Measurements from ENCODE around the gene DCHS2. TPM values are rescaled to one million over a fixed set of nuclear protein-coding genes. Genes with fewer than 3 reads are reported as not detected.

Gene DCHS2
- total RNA-seq, 1 donor from 2014 or later, result 0.32 TPM

- no peak for DNase-seq
- no peak overlapping the region for H3K27ac ChIP-seq
- no peak for TF ChIP-seq CTCF (IDR thresholded peaks at IDR 0.05)
- intact Hi-C loops (cut with DNase I), result no loop called here
- no peaks in the 10 kb centered on the region for H3K4me1 ChIP-seq
- H3K36me3 ChIP-seq, result no peaks in the 10 kb centered on the region
- ATAC-seq, result no peak
- H3K9me3 ChIP-seq, result no peaks in the 10 kb centered on the region
- H3K4me3 ChIP-seq, result no peak overlapping the region
- no peaks in the 10 kb centered on the region for H3K27me3 ChIP-seq
These were observed 198.2 kb downstream of the DCHS2 start for GRCh38 chr4:154293427-154293826.

GRCh38 chr4:154292589-154292988 lies 199.0 kb downstream of the DCHS2 start:
- Histone ChIP-seq H3K27me3 (no peaks in the 10 kb centered on the region), H3K4me1 (no peaks in the 10 kb centered on the region), H3K4me3 (no peak overlapping the region), H3K36me3 (no peaks in the 10 kb centered on the region), H3K27ac (no peak overlapping the region), H3K9me3 (no peaks in the 10 kb centered on the region)
- intact Hi-C loops (cut with DNase I), result no loop called here
- no peak for TF ChIP-seq CTCF (IDR thresholded peaks at IDR 0.05)
- DNase-seq (no peak), ATAC-seq (no peak)

GRCh38 chr4:154277172-154277571 lies 214.4 kb downstream of the DCHS2 start:
- H3K4me1 ChIP-seq, result no peaks in the 10 kb centered on the region
- no peaks in the 10 kb centered on the region for H3K36me3 ChIP-seq
- intact Hi-C loops (cut with DNase I), result no loop called here
- H3K4me3 ChIP-seq, result no peak overlapping the region
- H3K27ac ChIP-seq, result no peak overlapping the region
- no peak for TF ChIP-seq CTCF (IDR thresholded peaks at IDR 0.05)
- no peaks in the 10 kb centered on the region for H3K9me3 ChIP-seq
- ATAC-seq, result no peak
- H3K27me3 ChIP-seq, result no peaks in the 10 kb centered on the region
- DNase-seq, result no peak

GRCh38 chr4:154276496-154276895 lies 215.1 kb downstream of the DCHS2 start:
- H3K9me3 ChIP-seq, result no peaks in the 10 kb centered on the region
- H3K4me1 ChIP-seq, result no peaks in the 10 kb centered on the region
- no peak for TF ChIP-seq CTCF (IDR thresholded peaks at IDR 0.05)
- no peaks in the 10 kb centered on the region for H3K27me3 ChIP-seq
- no peak overlapping the region for H3K4me3 ChIP-seq
- H3K27ac ChIP-seq, result no peak overlapping the region
- DNase-seq, result no peak
- H3K36me3 ChIP-seq, result no peaks in the 10 kb centered on the region
- no peak for ATAC-seq
- intact Hi-C loops (cut with DNase I), result no loop called here

GRCh38 chr4:154254999-154255398 lies 236.6 kb downstream of the DCHS2 start:
- no peak for ATAC-seq
- intact Hi-C loops (cut with DNase I), result no loop called here
- no peak for TF ChIP-seq CTCF (IDR thresholded peaks at IDR 0.05)
- Histone ChIP-seq H3K9me3 (no peaks in the 10 kb centered on the region), H3K36me3 (no peaks in the 10 kb centered on the region), H3K27ac (no peak overlapping the region), H3K4me1 (no peaks in the 10 kb centered on the region), H3K4me3 (no peak overlapping the region), H3K27me3 (no peaks in the 10 kb centered on the region)
- DNase-seq, result no peak

- H3K4me1 ChIP-seq, result no peaks in the 10 kb centered on the region
- intact Hi-C loops (cut with DNase I), result no loop called here
These were observed 257.0 kb downstream of the DCHS2 start for GRCh38 chr4:154234576-154234975.

More at GRCh38 chr4:154234576-154234975, 257.0 kb downstream of the DCHS2 start:
- TF ChIP-seq CTCF (IDR thresholded peaks at IDR 0.05), result no peak
- Histone ChIP-seq H3K4me3 (no peak overlapping the region), H3K27ac (no peak overlapping the region), H3K9me3 (no peaks in the 10 kb centered on the region), H3K27me3 (no peaks in the 10 kb centered on the region), H3K36me3 (no peaks in the 10 kb centered on the region)
- ATAC-seq, result no peak
- DNase-seq, result no peak
